Neuron (in vitro differentiated cells): ENCODE measurements around the gene DYNC1H1.

ENCODE experiments used
- H2AFZ ChIP-seq: one replicate; pipeline ENCODE4 v1.6.1; 2013; ENCODE audit warnings: low read depth, mild to moderate bottlenecking, inconsistent platforms, low read length, moderate library complexity
- H3K27me3 ChIP-seq: one replicate; pipeline ENCODE4 v1.6.1; 2013; ENCODE audit warnings: low read length; ENCODE audit not compliant: insufficient read depth
- H3K36me3 ChIP-seq: one replicate; pipeline ENCODE4 v1.6.1; 2013; ENCODE audit warnings: low read length; ENCODE audit not compliant: insufficient read depth
- H3K4me1 ChIP-seq: one replicate; pipeline ENCODE4 v1.6.1; 2013; ENCODE audit warnings: low read length; ENCODE audit not compliant: insufficient read depth
- H3K4me3 ChIP-seq: 2 replicates; pipeline ENCODE4 v1.5.1; 2013; ENCODE audit warnings: mild to moderate bottlenecking, low read length, moderate library complexity
- H3K9me3 ChIP-seq: one replicate; pipeline ENCODE4 v1.6.1; 2013; ENCODE audit warnings: low read length

Gene DYNC1H1

GRCh38 chr14:102005336-102005735 lies 41.0 kb downstream of the DYNC1H1 start:
- no peaks in the 10 kb centered on the region for H3K4me1 ChIP-seq
- H3K36me3 ChIP-seq, result peaks cover 87% of the 10 kb centered on the region
- H3K27me3 ChIP-seq, result no peaks in the 10 kb centered on the region
- no peaks in the 10 kb centered on the region for H3K9me3 ChIP-seq
- no peak overlapping the region for H2AFZ ChIP-seq
- no peak overlapping the region for H3K4me3 ChIP-seq

DNA sequence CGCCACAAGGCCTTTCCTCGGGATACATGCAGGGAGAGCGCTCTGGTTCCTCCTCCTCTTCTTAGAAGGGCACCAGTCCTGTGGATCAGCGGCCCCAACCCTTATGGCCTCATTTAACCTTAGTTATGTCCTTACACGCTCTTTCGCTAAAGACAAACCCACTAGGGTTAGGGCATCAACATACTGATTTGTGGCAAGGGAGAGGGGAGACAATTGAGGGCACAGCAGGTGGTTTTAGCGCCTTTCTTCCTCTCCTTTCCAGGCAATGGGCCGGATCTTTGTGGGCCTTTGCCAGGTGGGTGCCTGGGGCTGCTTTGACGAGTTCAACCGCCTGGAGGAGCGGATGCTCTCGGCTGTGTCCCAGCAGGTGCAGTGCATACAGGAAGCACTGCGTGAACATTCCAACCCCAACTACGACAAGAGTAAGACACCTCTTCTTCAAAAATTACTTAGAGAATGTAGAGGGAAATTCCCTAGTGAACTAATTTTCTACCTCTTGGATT lies 43.6 kb downstream of the DYNC1H1 start:
- Histone ChIP-seq H3K4me3 (no peak overlapping the region), H2AFZ (no peak overlapping the region), H3K4me1 (no peaks in the 10 kb centered on the region), H3K36me3 (peaks cover 90% of the 10 kb centered on the region), H3K9me3 (no peaks in the 10 kb centered on the region), H3K27me3 (no peaks in the 10 kb centered on the region)

DNA sequence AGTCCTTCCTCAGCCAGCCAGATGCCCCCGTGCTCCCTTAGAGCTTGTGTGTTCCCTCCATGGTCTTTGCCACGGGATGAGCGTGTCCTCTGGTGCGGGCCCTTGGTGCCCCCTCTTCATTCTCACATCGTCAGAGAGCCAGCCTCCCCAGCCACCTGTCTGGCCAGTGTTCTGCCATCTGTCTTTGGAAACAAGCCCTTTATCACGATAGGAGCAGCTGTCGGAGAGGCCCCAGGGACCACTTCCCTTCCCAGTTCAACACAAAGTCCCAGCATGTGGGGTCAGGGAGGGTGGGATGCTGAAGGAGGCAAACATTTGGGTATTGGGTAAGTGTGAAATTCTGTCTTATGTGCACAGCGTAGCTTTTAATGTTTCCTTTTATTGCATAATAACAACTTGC lies 44.5 kb downstream of the DYNC1H1 start:
- no peak overlapping the region for H2AFZ ChIP-seq
- H3K4me3 ChIP-seq, result no peak overlapping the region
- H3K36me3 ChIP-seq, result peaks cover 91% of the 10 kb centered on the region
- no peaks in the 10 kb centered on the region for H3K27me3 ChIP-seq
- no peaks in the 10 kb centered on the region for H3K4me1 ChIP-seq
- no peaks in the 10 kb centered on the region for H3K9me3 ChIP-seq

- Histone ChIP-seq H3K4me1 (no peaks in the 10 kb centered on the region), H3K4me3 (no peak overlapping the region), H3K36me3 (peaks cover 98% of the 10 kb centered on the region), H3K27me3 (no peaks in the 10 kb centered on the region), H3K9me3 (no peaks in the 10 kb centered on the region), H2AFZ (no peak overlapping the region)
Observed at GRCh38 chr14:102011631-102012030, 47.3 kb downstream of the DYNC1H1 start.

DNA sequence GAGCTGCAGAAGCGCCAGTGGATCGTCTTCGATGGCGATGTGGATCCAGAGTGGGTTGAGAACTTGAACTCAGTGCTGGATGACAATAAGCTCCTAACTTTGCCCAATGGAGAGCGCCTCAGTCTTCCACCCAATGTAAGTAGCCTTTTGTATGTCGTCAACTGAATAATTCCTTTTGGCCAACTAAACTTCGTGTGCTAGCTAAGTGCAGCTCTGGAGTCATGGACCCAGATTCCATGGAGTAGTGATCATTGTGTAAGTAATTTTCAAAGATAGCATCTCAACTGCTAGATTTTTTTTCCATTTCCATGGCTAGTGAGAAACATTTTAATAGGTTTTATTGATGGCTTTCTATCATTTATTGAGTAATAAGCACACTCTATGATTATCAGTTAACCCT lies 48.0 kb downstream of the DYNC1H1 start:
- H3K27me3 ChIP-seq, result no peaks in the 10 kb centered on the region
- H3K36me3 ChIP-seq, result peaks cover 98% of the 10 kb centered on the region
- H3K4me1 ChIP-seq, result no peaks in the 10 kb centered on the region
- no peak overlapping the region for H2AFZ ChIP-seq
- no peak overlapping the region for H3K4me3 ChIP-seq
- no peaks in the 10 kb centered on the region for H3K9me3 ChIP-seq

DNA sequence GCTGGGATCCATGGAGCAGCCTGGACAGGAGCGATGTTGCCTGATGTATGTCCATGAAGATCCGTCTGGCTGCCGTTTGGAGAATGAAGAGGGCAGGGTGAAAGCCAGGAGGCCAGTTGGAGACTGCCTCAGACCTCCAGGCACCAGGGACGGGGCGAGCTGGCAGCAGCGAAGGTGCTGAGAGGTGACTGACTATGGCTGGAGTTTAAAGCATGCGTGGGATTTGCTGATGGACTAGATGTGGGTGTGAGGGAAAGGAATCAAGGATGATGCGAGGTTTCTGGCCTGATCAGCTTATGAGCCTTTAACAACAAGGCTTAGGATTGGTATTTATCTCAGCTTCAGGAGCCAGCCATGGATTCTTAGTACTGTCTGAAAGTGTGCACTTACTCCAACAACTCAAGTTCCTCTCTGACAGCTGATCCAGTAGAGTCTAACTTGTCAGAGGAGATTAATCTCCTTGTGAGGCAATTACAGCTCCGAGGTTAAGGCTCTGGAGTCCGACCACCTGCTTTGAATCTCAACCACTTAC lies 49.4 kb downstream of the DYNC1H1 start:
- Histone ChIP-seq H3K27me3 (no peaks in the 10 kb centered on the region), H3K4me3 (no peak overlapping the region), H3K4me1 (no peaks in the 10 kb centered on the region), H2AFZ (no peak overlapping the region), H3K9me3 (no peaks in the 10 kb centered on the region), H3K36me3 (peaks cover 94% of the 10 kb centered on the region)

DNA sequence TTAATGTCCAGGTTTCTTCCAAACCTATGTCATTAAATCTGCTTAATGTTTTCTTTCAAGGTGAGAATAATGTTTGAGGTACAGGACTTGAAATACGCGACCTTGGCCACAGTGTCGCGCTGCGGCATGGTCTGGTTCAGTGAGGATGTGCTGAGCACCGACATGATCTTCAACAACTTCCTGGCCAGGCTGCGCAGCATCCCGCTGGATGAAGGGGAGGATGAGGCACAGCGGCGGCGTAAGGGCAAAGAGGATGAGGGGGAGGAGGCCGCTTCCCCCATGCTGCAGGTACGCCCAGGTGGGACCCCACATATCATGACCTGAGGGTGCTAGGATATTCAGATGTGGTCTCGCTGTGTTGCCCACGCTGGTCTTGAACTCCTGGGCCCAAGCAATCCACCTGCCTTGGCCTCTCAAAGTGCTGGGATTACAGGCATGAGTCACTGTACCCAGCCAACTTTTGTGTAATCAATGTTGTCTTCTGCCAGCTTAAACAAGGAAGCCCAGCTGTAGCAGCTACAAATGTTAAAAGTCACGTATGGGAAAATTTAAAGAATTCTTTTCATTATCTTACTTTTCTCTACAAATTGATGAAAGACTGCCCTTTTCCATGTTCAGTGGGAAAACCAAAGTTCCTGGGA lies 50.8 kb downstream of the DYNC1H1 start:
- Histone ChIP-seq H3K27me3 (no peaks in the 10 kb centered on the region), H3K4me1 (no peaks in the 10 kb centered on the region), H3K4me3 (no peak overlapping the region), H3K9me3 (no peaks in the 10 kb centered on the region), H2AFZ (no peak overlapping the region), H3K36me3 (peaks cover 94% of the 10 kb centered on the region)

- no peaks in the 10 kb centered on the region for H3K27me3 ChIP-seq
- H2AFZ ChIP-seq, result no peak overlapping the region
- H3K4me3 ChIP-seq, result no peak overlapping the region
- H3K4me1 ChIP-seq, result no peaks in the 10 kb centered on the region
- H3K36me3 ChIP-seq, result peaks cover 94% of the 10 kb centered on the region
- no peaks in the 10 kb centered on the region for H3K9me3 ChIP-seq
Observed at GRCh38 chr14:102015771-102016170, 51.4 kb downstream of the DYNC1H1 start.

DNA sequence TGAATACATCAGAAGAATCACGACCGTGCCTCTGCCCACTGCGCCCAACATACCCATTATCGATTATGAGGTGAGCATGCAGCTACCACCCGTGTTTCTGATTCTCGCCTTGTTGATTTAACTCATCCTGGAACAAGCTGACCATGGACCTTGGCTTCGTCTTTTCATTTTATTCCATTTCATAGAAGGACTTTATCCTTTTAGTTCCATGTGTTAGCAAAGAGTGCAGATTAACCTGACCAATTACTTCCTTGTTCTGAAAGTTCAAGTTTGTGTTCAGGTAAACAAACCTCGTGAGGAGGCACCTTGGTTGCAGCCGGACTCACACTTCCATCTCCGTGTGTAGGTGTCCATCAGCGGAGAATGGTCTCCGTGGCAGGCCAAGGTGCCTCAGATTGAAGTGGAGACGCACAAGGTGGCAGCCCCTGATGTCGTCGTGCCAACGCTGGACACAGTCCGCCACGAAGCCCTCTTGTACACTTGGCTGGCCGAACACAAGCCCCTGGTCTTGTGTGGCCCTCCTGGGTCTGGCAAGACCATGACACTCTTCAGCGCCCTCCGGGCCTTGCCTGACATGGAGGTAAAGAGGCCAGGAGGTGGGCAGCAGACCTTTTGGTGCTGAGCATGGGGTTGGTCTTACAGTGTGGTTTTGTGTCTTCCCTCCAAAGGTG lies 52.2 kb downstream of the DYNC1H1 start:
- H3K27me3 ChIP-seq, result no peaks in the 10 kb centered on the region
- H3K4me1 ChIP-seq, result no peaks in the 10 kb centered on the region
- no peak overlapping the region for H2AFZ ChIP-seq
- H3K4me3 ChIP-seq, result no peak overlapping the region
- no peaks in the 10 kb centered on the region for H3K9me3 ChIP-seq
- H3K36me3 ChIP-seq, result peaks cover 94% of the 10 kb centered on the region

DNA sequence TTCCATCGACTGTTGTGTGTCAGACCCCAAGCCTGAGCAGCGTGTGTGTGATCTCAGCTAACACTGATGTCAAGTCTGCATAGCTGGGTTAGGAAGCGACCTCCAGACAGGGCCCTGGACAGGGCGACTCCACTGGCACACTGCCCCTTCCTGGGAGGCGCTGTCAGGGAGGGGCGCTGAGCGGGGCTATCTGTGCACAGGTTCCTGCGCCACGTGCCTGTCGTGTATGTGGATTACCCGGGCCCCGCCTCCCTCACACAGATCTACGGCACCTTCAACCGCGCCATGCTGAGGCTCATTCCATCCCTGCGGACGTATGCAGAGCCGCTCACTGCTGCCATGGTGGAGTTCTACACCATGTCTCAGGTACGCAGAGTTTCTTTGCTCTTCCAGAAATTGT lies 53.9 kb downstream of the DYNC1H1 start:
- H2AFZ ChIP-seq, result no peak overlapping the region
- no peak overlapping the region for H3K4me3 ChIP-seq
- peaks cover 95% of the 10 kb centered on the region for H3K36me3 ChIP-seq
- no peaks in the 10 kb centered on the region for H3K9me3 ChIP-seq
- no peaks in the 10 kb centered on the region for H3K4me1 ChIP-seq
- no peaks in the 10 kb centered on the region for H3K27me3 ChIP-seq

GRCh38 chr14:102019006-102019540 lies 54.7 kb downstream of the DYNC1H1 start:
- H2AFZ ChIP-seq, result no peak overlapping the region
- no peaks in the 10 kb centered on the region for H3K27me3 ChIP-seq
- H3K4me3 ChIP-seq, result no peak overlapping the region
- no peaks in the 10 kb centered on the region for H3K9me3 ChIP-seq
- H3K4me1 ChIP-seq, result no peaks in the 10 kb centered on the region
- peaks cover 94% of the 10 kb centered on the region for H3K36me3 ChIP-seq

- Histone ChIP-seq H3K27me3 (no peaks in the 10 kb centered on the region), H3K36me3 (peaks cover 90% of the 10 kb centered on the region)
Observed at GRCh38 chr14:102020058-102020971, 55.9 kb downstream of the DYNC1H1 start.

More at GRCh38 chr14:102020058-102020971, 55.9 kb downstream of the DYNC1H1 start:
- Histone ChIP-seq H3K4me3 (no peak overlapping the region), H2AFZ (no peak overlapping the region), H3K9me3 (no peaks in the 10 kb centered on the region), H3K4me1 (no peaks in the 10 kb centered on the region)
